ENCODE results near the gene ATP6AP1.

DNA sequence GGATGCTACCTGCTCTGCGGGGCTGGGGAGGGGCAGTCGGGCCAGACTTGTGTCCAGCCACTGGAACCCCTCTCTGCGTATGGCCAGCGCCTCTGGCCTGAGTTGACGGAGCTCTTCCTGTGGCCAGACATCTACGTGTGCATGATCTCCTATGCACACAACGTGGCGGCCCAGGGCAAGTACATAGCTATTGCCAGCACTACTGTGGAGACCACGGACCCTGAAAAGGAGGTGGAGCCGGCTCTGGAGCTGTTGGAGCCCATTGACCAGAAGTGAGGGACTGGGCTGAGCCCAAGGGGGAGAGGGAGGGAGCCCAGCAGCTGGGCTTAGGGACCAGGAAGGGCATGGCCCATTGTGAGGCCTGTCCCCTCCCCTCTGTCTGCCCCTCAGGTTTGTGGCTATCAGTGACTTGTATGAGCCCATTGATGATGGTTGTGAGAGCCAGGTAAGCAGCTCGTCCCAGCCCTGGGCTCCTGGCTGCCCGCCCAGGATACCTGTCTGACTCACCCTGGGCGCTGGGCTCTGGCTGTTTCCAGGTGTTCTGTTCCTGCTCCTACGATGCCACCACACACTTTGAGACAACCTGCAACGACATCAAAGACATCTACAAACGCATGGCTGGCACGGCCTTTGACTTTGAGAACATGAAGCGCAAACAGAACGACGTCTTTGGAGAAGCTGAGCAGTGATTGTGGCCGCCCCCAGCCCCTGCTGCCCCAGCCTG, 13.7 kb downstream of the ATP6AP1 start:
- TF ChIP-seq CTCF (IDR thresholded peaks at IDR 0.05 in 2 of 3, conservative IDR thresholded peaks at IDR 0.05 in 1 of 3; ENCODE audit: insufficient read depth in 2 of 3, low read depth in 1 of 3, low read length in 3 of 3) (no peak), ATF2 (CRISPR knock-in tag; IDR thresholded peaks at IDR 0.05) (no peak)
- TF ChIP-seq, protein P1, sequence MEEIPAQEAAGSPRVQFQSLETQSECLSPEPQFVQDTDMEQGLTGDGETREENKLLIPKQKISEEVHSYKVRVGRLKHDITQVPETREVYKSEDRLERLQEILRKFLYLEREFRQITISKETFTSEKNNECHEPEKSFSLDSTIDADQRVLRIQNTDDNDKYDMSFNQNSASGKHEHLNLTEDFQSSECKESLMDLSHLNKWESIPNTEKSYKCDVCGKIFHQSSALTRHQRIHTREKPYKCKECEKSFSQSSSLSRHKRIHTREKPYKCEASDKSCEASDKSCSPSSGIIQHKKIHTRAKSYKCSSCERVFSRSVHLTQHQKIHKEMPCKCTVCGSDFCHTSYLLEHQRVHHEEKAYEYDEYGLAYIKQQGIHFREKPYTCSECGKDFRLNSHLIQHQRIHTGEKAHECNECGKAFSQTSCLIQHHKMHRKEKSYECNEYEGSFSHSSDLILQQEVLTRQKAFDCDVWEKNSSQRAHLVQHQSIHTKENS (CRISPR knock-in tag; IDR thresholded peaks at IDR 0.05) = no peak

Measured in K562 (cell line).